ENCODE measurements around the gene IDH3A.

- no peak for TF ChIP-seq POLR2A (IDR thresholded peaks at IDR 0.05)
- TF ChIP-seq CTCF (IDR thresholded peaks at IDR 0.05): no peak
These were observed 57.9 kb downstream of the IDH3A start for GRCh38 chr15:78207110-78207458.
